H1 (cell line): ENCODE results near the gene RUFY2.

ENCODE experiments used
- EZH2 ChIP-seq: fragments of 200-600 bp; sonication (generic); IDR thresholded peaks from 2 replicates; pipeline ENCODE4 v1.7.1; 2012; ENCODE audit warnings: low read depth, mild to moderate bottlenecking, moderate library complexity, low read length, inconsistent platforms; ENCODE audit not compliant: severe bottlenecking
- POLR2AphosphoS5 ChIP-seq: IDR thresholded peaks from 2 replicates; pipeline ENCODE4 v1.6.1; 2011; ENCODE audit warnings: low read depth, low read length
- RBBP5 ChIP-seq: IDR thresholded peaks from 2 replicates; pipeline ENCODE4 v1.7.1; 2012; ENCODE audit warnings: low read depth, mild to moderate bottlenecking, inconsistent platforms, low read length, moderate library complexity, borderline replicate concordance
- TEAD4 ChIP-seq: IDR thresholded peaks from 2 replicates; pipeline ENCODE4 v1.6.1; 2012; ENCODE audit warnings: low read depth, low read length, inconsistent platforms, mixed read lengths
- YY1 ChIP-seq: IDR thresholded peaks from 2 replicates; pipeline ENCODE4 v1.6.1; 2011; ENCODE audit warnings: low read depth, mild to moderate bottlenecking, low read length
- TF ChIP-seq, protein P1 (sequence below), 3 experiments: IDR thresholded peaks; 1 replicate in 2 of 3; 2 replicates in 1 of 3; pipeline versions ENCODE4 v1.5.1 to v1.6.1; 2011; ENCODE audit warnings: low read length in 3 of 3, mild to moderate bottlenecking in 3 of 3, inconsistent platforms in 2 of 3, low read depth in 1 of 3, moderate library complexity in 1 of 3; ENCODE audit not compliant: insufficient read depth in 1 of 3; ENCODE audit errors: control extremely low read depth in 1 of 3
- TF ChIP-seq, protein P2 (sequence below): IDR thresholded peaks from 2 replicates; pipeline ENCODE4 v1.6.1; 2012; ENCODE audit warnings: inconsistent platforms
- TF ChIP-seq, protein P3 (sequence below): IDR thresholded peaks from 2 replicates; pipeline ENCODE4 v1.6.1; 2011; ENCODE audit warnings: low read depth, mild to moderate bottlenecking, low read length; ENCODE audit not compliant: insufficient read depth
- TF ChIP-seq, protein P4 (sequence below): IDR thresholded peaks from 2 replicates; pipeline ENCODE4 v1.6.1; 2011; ENCODE audit warnings: low read length, improper control_type of control experiment

DNA sequence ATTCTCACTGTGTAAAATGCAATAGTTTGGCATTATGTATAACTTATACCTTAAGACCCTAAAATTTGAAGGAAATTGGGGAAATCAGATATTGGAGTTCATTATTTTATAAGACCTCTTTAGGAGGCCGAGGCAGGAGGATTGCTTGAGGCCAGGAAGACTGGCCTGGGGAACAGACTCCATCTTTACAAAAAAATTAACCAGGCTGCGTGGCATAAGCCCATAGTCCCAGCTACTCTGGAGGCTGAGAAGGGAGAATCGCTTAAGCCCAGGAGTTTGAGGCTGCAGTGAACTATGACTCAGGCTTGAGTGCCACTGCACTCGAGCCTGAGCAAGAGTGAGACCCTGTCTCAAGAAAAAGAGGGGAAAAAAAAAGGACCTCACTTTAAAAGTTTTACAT is 60.3 kb downstream of the RUFY2 start:
- TF ChIP-seq, protein P1, sequence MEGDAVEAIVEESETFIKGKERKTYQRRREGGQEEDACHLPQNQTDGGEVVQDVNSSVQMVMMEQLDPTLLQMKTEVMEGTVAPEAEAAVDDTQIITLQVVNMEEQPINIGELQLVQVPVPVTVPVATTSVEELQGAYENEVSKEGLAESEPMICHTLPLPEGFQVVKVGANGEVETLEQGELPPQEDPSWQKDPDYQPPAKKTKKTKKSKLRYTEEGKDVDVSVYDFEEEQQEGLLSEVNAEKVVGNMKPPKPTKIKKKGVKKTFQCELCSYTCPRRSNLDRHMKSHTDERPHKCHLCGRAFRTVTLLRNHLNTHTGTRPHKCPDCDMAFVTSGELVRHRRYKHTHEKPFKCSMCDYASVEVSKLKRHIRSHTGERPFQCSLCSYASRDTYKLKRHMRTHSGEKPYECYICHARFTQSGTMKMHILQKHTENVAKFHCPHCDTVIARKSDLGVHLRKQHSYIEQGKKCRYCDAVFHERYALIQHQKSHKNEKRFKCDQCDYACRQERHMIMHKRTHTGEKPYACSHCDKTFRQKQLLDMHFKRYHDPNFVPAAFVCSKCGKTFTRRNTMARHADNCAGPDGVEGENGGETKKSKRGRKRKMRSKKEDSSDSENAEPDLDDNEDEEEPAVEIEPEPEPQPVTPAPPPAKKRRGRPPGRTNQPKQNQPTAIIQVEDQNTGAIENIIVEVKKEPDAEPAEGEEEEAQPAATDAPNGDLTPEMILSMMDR (IDR thresholded peaks at IDR 0.05; ENCODE audit: control extremely low read depth in 1 of 3, insufficient read depth in 1 of 3, low read depth in 1 of 3, low read length in 3 of 3), result no peak
- TF ChIP-seq RBBP5 (no peak), EZH2 (no peak), TEAD4 (no peak), POLR2AphosphoS5 (no peak), YY1 (no peak)
- TF ChIP-seq, protein P2, sequence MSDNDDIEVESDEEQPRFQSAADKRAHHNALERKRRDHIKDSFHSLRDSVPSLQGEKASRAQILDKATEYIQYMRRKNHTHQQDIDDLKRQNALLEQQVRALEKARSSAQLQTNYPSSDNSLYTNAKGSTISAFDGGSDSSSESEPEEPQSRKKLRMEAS, result no peak
- TF ChIP-seq, protein P3, sequence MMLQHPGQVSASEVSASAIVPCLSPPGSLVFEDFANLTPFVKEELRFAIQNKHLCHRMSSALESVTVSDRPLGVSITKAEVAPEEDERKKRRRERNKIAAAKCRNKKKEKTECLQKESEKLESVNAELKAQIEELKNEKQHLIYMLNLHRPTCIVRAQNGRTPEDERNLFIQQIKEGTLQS, result no peak
- TF ChIP-seq, protein P4, sequence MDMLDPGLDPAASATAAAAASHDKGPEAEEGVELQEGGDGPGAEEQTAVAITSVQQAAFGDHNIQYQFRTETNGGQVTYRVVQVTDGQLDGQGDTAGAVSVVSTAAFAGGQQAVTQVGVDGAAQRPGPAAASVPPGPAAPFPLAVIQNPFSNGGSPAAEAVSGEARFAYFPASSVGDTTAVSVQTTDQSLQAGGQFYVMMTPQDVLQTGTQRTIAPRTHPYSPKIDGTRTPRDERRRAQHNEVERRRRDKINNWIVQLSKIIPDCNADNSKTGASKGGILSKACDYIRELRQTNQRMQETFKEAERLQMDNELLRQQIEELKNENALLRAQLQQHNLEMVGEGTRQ, result no peak
